Astrocyte of the hippocampus (primary cell): Measurements from ENCODE around the gene SLC6A13.
A peak's percentile ranks its signal among the peaks of the same experiment; 100 is the strongest.

Experiments
- DNase-seq: peaks from one replicate; pipeline ENCODE4 v3.0.0; 2011; ENCODE audit warnings: low read depth, low spot score

Gene SLC6A13

DNA sequence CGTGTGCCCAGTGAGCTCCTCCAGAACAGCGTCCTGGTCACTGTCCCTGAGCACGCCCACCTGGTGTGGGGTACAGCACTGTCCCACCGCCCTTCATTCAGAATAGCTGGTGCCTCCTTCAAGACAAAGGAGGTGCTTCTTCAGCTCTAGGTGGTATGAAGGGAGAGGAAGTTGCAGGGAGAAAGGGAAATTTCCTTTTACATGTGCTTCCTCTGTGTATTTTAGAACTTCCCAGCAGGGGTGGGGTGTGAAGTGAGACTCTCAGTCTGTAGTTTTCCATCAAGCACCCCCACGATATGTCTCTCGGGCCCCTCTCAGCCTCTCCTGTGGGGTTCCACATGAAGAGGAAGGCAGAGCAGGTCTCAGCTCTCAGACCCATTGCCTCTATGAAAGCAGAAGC, 47.5 kb downstream of the SLC6A13 start:
- no peak for DNase-seq

DNA sequence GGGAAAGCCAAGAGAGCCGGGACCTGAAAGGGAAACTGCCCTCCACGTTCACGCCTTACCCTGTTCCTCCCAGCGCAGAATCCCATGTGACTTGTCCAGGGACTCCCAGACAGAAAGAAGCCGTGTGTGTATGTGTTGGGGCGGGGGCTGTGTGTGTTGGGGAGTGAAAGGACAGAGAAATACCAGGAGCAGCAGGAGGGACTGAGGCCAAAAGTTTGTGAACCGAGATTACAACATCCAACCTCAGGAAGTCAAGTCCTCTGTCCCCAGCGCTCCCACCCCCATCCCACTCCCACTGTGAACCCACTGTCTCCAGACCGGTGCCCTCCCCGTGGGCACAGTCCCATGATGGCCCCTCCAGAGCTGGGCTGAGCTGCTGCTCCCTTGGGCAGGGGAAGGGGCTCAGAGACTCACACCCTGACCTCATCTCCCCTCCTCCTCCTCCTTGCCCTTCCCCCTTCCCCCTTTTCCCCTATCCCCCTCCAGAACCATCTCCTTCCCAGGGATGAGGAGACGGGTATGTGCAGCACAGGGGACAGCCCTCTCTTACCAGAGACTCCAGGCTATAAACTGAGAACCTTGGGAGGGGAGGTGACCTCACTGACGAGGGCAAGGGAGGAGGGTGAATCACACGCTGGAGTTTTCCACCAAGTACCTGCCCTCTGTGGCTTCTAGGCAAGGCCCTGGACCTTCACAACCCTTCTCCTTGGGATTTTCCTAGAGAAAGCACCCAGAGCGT, 48.5 kb downstream of the SLC6A13 start, which contains the start of gene SLC6A12:
Gene SLC6A12 (minus strand): TSS at position 155 of the 739 bp plus-strand sequence. CDS start 4,171 bp downstream, outside the sequence.
- no peak for DNase-seq

DNA sequence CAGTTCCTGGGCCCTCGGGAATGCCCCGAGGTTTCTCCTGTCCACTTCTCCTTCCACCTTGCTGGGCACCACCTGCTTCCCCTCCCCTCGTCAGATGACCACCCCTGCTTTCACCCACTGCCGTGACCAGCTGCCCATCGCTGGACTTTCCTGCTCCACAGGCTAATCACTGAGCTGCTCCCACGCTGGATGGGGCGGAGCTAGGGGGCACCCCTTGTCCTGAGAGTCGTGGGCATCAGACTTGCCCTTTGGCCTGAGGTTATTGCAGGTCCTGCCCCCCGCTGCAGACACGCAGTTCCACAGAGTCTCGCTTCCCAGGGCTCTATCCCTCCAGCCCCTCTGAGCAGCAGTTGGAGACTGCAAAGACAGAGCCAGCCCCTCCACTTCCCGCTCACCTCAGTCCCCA, 49.1 kb downstream of the SLC6A13 start:
- DNase-seq, result no peak

DNA sequence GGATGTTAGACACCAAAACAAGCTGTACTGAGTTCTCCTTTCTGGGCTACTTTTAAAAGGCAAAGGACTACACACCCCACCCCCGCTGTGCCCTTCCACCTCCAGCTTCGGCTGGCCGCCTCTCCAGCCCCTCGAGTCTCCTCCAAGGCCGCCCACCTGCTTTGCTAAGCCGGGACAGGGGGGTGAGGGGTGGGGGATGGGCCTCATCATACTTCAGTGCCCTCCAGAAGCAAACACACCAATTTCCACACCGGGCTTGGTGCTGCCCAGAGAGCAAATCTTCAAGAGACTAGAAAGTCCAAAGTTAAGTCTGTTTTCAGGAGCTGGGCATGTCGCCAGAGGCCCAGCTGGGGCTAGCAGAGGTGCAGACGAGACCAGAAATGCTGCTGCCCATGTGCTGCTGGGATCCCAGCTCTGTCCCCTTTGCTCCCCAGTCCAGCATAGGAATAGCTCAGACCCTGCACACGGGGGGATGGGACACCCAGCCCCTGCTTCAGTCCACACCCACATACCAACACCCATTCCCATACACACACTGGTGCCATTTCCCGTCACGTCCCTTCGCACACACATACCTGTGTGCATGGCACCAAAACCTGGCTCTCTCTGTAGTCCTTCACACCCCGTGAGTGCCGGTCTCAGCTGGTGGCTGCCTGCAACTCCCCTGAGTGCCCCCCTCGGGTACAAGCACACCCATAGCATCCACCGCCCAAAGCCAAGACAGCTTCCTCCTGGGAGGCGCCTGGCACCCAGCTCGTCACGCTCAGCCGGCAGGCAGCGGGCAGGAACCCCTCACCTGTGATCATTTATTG, 49.7 kb downstream of the SLC6A13 start:
- no peak for DNase-seq

DNA sequence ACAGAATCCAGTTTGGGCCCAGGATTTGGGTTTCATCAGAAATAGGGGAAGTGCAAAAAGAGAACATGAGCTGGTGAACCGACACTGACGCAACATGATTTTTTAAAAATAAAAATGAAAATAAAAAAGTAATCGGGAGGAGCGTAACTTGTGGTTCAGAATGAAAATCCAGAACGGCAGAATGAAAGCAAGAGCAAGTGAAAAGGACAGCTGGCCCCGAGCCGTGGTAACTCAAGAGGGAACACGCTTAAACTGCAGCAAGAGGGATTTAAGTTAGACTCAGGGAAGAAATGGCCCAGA, 50.3 kb downstream of the SLC6A13 start:
- no peak for DNase-seq

- DNase-seq, result no peak
Measured at GRCh38 chr12:211639-212414, 50.8 kb downstream of the SLC6A13 start.

DNA sequence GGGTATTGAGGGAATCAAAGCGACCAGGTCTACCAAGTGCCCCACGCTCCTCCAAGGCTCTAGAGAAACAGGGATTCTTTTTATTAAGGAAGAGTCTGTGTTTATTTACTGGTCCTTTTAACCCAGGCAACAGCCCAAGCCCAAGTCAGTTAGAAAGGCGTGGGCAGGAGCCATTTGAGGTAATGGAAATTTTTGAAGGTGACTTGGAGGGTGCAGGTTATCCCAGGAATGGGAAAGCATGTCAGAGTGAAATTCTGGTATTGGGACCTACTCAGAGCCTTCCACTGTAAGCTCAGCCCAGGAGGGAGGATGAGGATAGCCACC, 51.5 kb downstream of the SLC6A13 start:
- DNase-seq, result no peak

DNA sequence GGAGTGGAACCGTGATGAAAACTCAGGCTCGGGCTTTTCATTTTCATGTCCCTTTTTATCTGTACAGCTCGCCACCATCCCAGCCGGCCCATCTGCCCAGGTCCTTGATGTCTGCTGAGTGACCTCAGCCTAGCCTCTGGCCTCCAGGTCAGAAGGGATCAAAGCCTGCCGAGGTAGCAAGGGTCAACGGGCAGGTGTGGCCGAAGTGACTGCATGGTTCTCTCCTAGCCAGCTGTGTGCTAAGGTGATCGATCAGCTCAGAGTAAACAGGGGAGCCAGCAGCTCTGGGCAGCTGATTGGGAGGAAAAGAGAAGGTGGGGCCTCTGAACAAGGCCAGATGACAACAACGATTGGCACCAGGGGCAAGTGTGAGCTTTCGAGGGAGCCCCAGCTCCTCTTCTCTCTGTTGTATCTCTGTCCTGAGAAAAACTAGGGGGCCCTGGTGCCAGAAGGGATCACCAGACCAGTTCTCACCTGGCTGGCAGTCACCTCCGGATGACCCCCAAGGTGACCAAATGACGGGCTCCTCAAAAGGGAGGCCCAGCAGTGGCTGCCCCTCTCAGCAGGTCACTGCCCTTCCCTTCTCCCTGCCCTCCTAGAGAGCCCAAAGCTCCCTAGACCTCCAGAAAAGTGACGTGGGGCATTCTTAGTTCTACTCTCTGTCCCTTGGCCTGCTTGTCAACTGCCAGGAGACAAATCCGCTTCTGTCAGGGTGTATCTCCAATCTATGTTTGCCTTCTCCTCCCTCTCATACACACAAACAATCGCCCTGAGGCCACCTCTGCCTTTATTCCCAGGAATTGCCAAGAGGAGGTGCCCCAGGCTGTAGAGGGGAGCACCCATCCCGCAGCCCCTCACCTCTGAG, 52.1 kb downstream of the SLC6A13 start:
- DNase-seq, result no peak

- DNase-seq, result no peak
Measured at GRCh38 chr12:209851-210250, 52.8 kb downstream of the SLC6A13 start.

- no peak for DNase-seq
Measured at GRCh38 chr12:209246-209645, 53.4 kb downstream of the SLC6A13 start.

GRCh38 chr12:208813-209212, 53.8 kb downstream of the SLC6A13 start:
- no peak for DNase-seq

- DNase-seq, result no peak
Measured at GRCh38 chr12:207804-208203, 54.8 kb downstream of the SLC6A13 start.

- no peak for DNase-seq
Measured at GRCh38 chr12:206746-207440, 55.7 kb downstream of the SLC6A13 start.

DNA sequence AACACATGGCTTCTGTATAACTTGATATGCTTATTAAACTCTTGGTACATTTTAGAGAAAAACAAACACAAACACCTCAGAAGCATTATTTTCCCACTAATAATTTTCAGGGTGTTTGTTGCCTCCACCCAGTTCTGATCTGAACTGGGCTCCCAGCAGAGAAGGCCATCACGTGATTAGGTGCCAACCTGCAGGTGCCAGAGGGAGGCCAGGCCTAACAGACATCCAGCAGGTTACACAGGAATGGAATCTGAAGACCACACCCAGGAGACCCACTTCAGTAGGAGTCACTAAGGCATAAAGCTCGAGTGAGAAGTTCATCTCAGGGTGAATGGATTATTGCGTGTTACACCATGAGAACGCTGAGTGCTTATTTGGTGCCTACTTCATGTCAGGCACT, 57.6 kb downstream of the SLC6A13 start:
- no peak for DNase-seq

GRCh38 chr12:204261-204678, 58.4 kb downstream of the SLC6A13 start:
- no peak for DNase-seq

GRCh38 chr12:203462-204260, 59.0 kb downstream of the SLC6A13 start:
- peak; percentile 52 for DNase-seq

- DNase-seq, result no peak
Measured at GRCh38 chr12:203074-203461, 59.6 kb downstream of the SLC6A13 start.

DNA sequence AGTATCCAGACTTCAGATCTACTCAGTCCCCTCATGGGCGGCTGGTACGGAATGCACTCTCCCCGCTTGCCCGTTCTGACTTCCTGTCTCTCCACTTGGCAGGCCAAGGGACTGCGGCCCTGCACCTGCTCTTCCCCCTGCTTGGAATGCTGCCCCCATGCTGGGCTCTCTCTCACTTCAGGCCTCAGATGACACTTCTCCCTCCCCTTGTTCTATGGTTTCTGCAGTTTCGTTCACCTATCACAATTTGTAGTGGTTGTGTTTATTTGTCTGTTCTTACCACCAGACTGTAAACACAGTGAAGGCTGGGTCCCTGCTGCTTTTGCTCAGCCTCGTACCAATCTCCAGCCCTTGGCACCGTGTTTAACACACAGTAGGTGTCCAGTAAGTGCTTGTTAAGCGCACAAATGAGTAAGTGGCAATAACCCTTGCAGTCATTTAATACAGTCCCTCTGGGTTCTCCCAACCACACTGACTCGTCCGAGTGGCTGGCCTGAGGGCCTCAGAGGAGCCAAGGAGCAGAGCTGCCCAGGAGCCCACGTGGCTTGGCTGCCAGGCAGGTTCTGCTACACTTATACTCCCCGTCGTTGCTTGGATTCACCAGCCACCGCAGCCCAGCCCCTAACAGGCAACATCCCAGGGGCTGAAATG, 60.4 kb downstream of the SLC6A13 start:
- DNase-seq, result no peak

GRCh38 chr12:201361-201760, 61.3 kb downstream of the SLC6A13 start:
- DNase-seq, result no peak

GRCh38 chr12:198705-199104, 63.9 kb downstream of the SLC6A13 start:
- DNase-seq, result no peak
